ENCODE measurements around the gene TPSD1.

- TF ChIP-seq CTCF (IDR thresholded peaks at IDR 0.05) (no peak), POLR2A (IDR thresholded peaks at IDR 0.05) (peak in 2 of 3 donors; percentile 33 to 51)
Measured at GRCh38 chr16:1299012-1299867, 43.4 kb downstream of the TPSD1 start.
